ENCODE results near the gene PPP1R13B. TPM values are rescaled to one million over a fixed set of nuclear protein-coding genes. Genes with fewer than 3 reads are reported as not detected.

Gene PPP1R13B
- total and polyA plus RNA-seq, 2 experiments from 2014 or later = 2.0 to 8.5 TPM

GRCh38 chr14:103733651-103734050 lies 113.7 kb downstream of the PPP1R13B start:
- Histone ChIP-seq H3K9me2 (ENCODE audit: insufficient read depth) (no peaks in the 10 kb centered on the region), H3K27ac (ENCODE audit: low read depth) (no peak overlapping the region), H2AFZ (no peak overlapping the region), H3F3A (replicated peaks; ENCODE audit: low read depth) (no peaks in the 10 kb centered on the region), H3K4me1 (ENCODE audit: insufficient read depth) (no peaks in the 10 kb centered on the region), H3K4me3 (no peak overlapping the region), H3K36me3 (ENCODE audit: insufficient read depth) (no peaks in the 10 kb centered on the region), H3K79me2 (replicated peaks; ENCODE audit: insufficient read depth) (no peaks in the 10 kb centered on the region), H3K4me2 (no peak overlapping the region), H4K20me1 (replicated peaks; ENCODE audit: insufficient read depth) (no peaks in the 10 kb centered on the region; the same call in 1 of the 2 replicates), H3K27me3 (ENCODE audit: insufficient read depth) (no peaks in the 10 kb centered on the region)
- H3K9me3 Mint-ChIP-seq = no peaks in the 10 kb centered on the region
- DNase-seq (ENCODE audit: low spot score) (no peak), ATAC-seq (no peak)
- peaks cover 22% of the 10 kb centered on the region for H3K36me3 Mint-ChIP-seq (ENCODE audit: low read depth)
- peaks cover 10% of the 10 kb centered on the region for H3K27me3 Mint-ChIP-seq (ENCODE audit: insufficient read depth, low read depth, poor library complexity)
- TF ChIP-seq ETS1 (IDR thresholded peaks at IDR 0.05) (no peak), NANOG (IDR thresholded peaks at IDR 0.05; ENCODE audit: borderline replicate concordance) (no peak), CTCF (conservative IDR thresholded peaks at IDR 0.05; ENCODE audit: low read depth in 2 of 2) (no peak), ZNF331 (CRISPR knock-in tag; IDR thresholded peaks at IDR 0.05; ENCODE audit: low read depth) (no peak), STAT1 (IDR thresholded peaks at IDR 0.05; ENCODE audit: unreplicated experiment) (no peak), EZH2phosphoT487 (IDR thresholded peaks at IDR 0.05; ENCODE audit: unreplicated experiment) (no peak), REST (IDR thresholded peaks at IDR 0.05; ENCODE audit: unreplicated experiment) (no peak), CREB1 (CRISPR knock-in tag; IDR thresholded peaks at IDR 0.05; ENCODE audit: low read depth) (no peak), ZNF462 (CRISPR knock-in tag; IDR thresholded peaks at IDR 0.05) (no peak), POLR2AphosphoS5 (IDR thresholded peaks at IDR 0.05; ENCODE audit: low read depth) (no peak), JUNB (IDR thresholded peaks at IDR 0.05; ENCODE audit: unreplicated experiment) (no peak), ZNF114 (CRISPR knock-in tag; IDR thresholded peaks at IDR 0.05) (no peak), EZH2 (IDR thresholded peaks at IDR 0.05; ENCODE audit: low read depth, unreplicated experiment) (no peak)
- H3K27ac Mint-ChIP-seq = no peak overlapping the region
- peaks cover 1% of the 10 kb centered on the region; the same call in 1 of the 3 replicates for H3K4me1 Mint-ChIP-seq
- H3K4me3 Mint-ChIP-seq = no peak overlapping the region

Measured in GM23338 (cell line).